HG03045 (cell line): ENCODE results near the gene ARL5A.

ENCODE experiments used
- ATAC-seq: cut with Tn5 transposase; IDR thresholded peaks from one replicate; pipeline ENCODE4 v1.9.1; 2021; ENCODE audit warnings: mild to moderate bottlenecking, moderate library complexity; ENCODE audit not compliant: unreplicated experiment

The ARL5A gene

GRCh38 chr2:151841047-151841424, 12.8 kb upstream of the ARL5A start:
- ATAC-seq, result no peak

GRCh38 chr2:151840216-151841046, 12.2 kb upstream of the ARL5A start:
- ATAC-seq, result peak; percentile 98

- ATAC-seq, result no peak
Observed at GRCh38 chr2:151837926-151838325, 9.7 kb upstream of the ARL5A start.

GRCh38 chr2:151833984-151834383, 5.8 kb upstream of the ARL5A start:
- ATAC-seq, result no peak

GRCh38 chr2:151830961-151831360, 2.7 kb upstream of the ARL5A start:
- no peak for ATAC-seq

- ATAC-seq, result no peak
Observed at GRCh38 chr2:151828890-151829324, 686 bp upstream of the ARL5A start.

- peak; percentile 37 for ATAC-seq
Observed at GRCh38 chr2:151827564-151828142, 568 bp downstream of the ARL5A start.

GRCh38 chr2:151826737-151827157, 1.5 kb downstream of the ARL5A start:
- no peak for ATAC-seq

GRCh38 chr2:151824886-151825285, 3.3 kb downstream of the ARL5A start:
- no peak for ATAC-seq

- ATAC-seq, result no peak
Observed at GRCh38 chr2:151823651-151824050, 4.6 kb downstream of the ARL5A start.

GRCh38 chr2:151819920-151820319, 8.3 kb downstream of the ARL5A start:
- ATAC-seq, result peak; percentile 78

GRCh38 chr2:151817929-151818328, 10.3 kb downstream of the ARL5A start:
- no peak for ATAC-seq

- no peak for ATAC-seq
Observed at GRCh38 chr2:151816843-151817242, 11.4 kb downstream of the ARL5A start.

GRCh38 chr2:151815821-151816489, 12.3 kb downstream of the ARL5A start:
- no peak for ATAC-seq

GRCh38 chr2:151810489-151810888, 17.7 kb downstream of the ARL5A start:
- no peak for ATAC-seq

GRCh38 chr2:151809073-151809383, 19.2 kb downstream of the ARL5A start:
- no peak for ATAC-seq

GRCh38 chr2:151808258-151809072, 19.8 kb downstream of the ARL5A start:
- ATAC-seq, result no peak

- no peak for ATAC-seq
Observed at GRCh38 chr2:151805961-151806360, 22.3 kb downstream of the ARL5A start.

- ATAC-seq, result no peak
Observed at GRCh38 chr2:151805343-151805742, 22.9 kb downstream of the ARL5A start.

GRCh38 chr2:151803811-151804210, 24.4 kb downstream of the ARL5A start:
- no peak for ATAC-seq

GRCh38 chr2:151802315-151802714, 25.9 kb downstream of the ARL5A start:
- no peak for ATAC-seq
